ENCODE measurements around the gene OSBPL6.

The OSBPL6 gene

GRCh38 chr2:178325268-178325667 lies 131.0 kb downstream of the OSBPL6 start:
- no peak for DNase-seq (ENCODE audit: low read depth)
- no peak for TF ChIP-seq CTCF (IDR thresholded peaks at IDR 0.05; ENCODE audit: insufficient read depth, low read depth, low read length, missing control alignments)
- H3K4me3 ChIP-seq (ENCODE audit: low read length), result no peak overlapping the region

GRCh38 chr2:178327516-178327915 lies 133.2 kb downstream of the OSBPL6 start:
- TF ChIP-seq CTCF (IDR thresholded peaks at IDR 0.05; ENCODE audit: insufficient read depth, low read depth, low read length, missing control alignments), result no peak
- H3K4me3 ChIP-seq (ENCODE audit: low read length), result no peak overlapping the region
- no peak for DNase-seq (ENCODE audit: low read depth)

- DNase-seq (ENCODE audit: low read depth), result no peak
- H3K4me3 ChIP-seq (ENCODE audit: low read length), result no peak overlapping the region
- TF ChIP-seq CTCF (IDR thresholded peaks at IDR 0.05; ENCODE audit: insufficient read depth, low read depth, low read length, missing control alignments), result no peak
Measured at GRCh38 chr2:178328037-178328436, 133.7 kb downstream of the OSBPL6 start.

- no peak overlapping the region for H3K4me3 ChIP-seq (ENCODE audit: low read length)
- DNase-seq (ENCODE audit: low read depth), result no peak
- no peak for TF ChIP-seq CTCF (IDR thresholded peaks at IDR 0.05; ENCODE audit: insufficient read depth, low read depth, low read length, missing control alignments)
Measured at GRCh38 chr2:178330175-178331017, 136.1 kb downstream of the OSBPL6 start.

GRCh38 chr2:178331474-178332432 lies 137.4 kb downstream of the OSBPL6 start:
- DNase-seq (ENCODE audit: low read depth), result peak; percentile 96
- H3K4me3 ChIP-seq (ENCODE audit: low read length), result no peak overlapping the region
- no peak for TF ChIP-seq CTCF (IDR thresholded peaks at IDR 0.05; ENCODE audit: insufficient read depth, low read depth, low read length, missing control alignments)

GRCh38 chr2:178333851-178334250 lies 139.5 kb downstream of the OSBPL6 start:
- no peak for TF ChIP-seq CTCF (IDR thresholded peaks at IDR 0.05; ENCODE audit: insufficient read depth, low read depth, low read length, missing control alignments)
- no peak for DNase-seq (ENCODE audit: low read depth)
- no peak overlapping the region for H3K4me3 ChIP-seq (ENCODE audit: low read length)

Measured in epithelial cell of esophagus (primary cell).